GM12878 (cell line): Measurements from ENCODE around the gene RPUSD2. TPM values are rescaled to one million over a fixed set of nuclear protein-coding genes. Genes with fewer than 3 reads are reported as not detected.

Experiments used
- ATAC-seq: fragments of 200-7000 bp; cut with Tn5 transposase; 3 replicates; pipeline ENCODE4 v1.9.1; 2020; ENCODE audit warnings: mild to moderate bottlenecking, moderate library complexity
- BruUV-seq: library from RNA; stranded (reverse); fragments of 400-500 nt; replicated peaks from 2 replicates; lab custom pipeline; 2021; lab: Mats Ljungman, UMichigan
- CTCF ChIA-PET: fragments of 300-600 bp; sonication (Branson Sonifier 250); formaldehyde crosslinking; extraction: SDS; loops from one replicate; lab custom pipeline; 2021; ENCODE audit warnings: inconsistent platforms; lab: Yijun Ruan, JAX
- POLR2A ChIA-PET: fragments of 350-600 bp; formaldehyde crosslinking; extraction: SDS; loops from one replicate; lab custom pipeline; 2021; ENCODE audit warnings: inconsistent platforms; lab: Charles Lee
- RAD21 ChIA-PET: fragments of 300-600 bp; sonication (Branson Sonifier 250); formaldehyde crosslinking; loops from one replicate; lab custom pipeline; 2023; ENCODE audit warnings: antibody characterized with exemption; ENCODE audit not compliant: unreplicated experiment; lab: Charles Lee
- SMC1A ChIA-PET: fragments of 300-600 bp; sonication (Branson Sonifier 250); formaldehyde crosslinking; loops from one replicate; lab custom pipeline; 2023; ENCODE audit not compliant: unreplicated experiment, uncharacterized antibody; lab: Charles Lee
- DNase-seq: peaks from one replicate; pipeline ENCODE4 v3.0.0-alpha.2; 2011; ENCODE audit warnings: low read depth, low spot score
- FAIRE-seq: peaks from 3 replicates; lab custom pipeline; 2011; peaks lifted over from hg19 to GRCh38; lab: Jason Lieb, UNC
- H2AFZ ChIP-seq: 2 replicates; pipeline ENCODE4 v1.6.0; 2011; ENCODE audit warnings: low read depth, low read length, control low read depth; ENCODE audit not compliant: control insufficient read depth
- H3K27ac ChIP-seq: 2 replicates; pipeline ENCODE4 v1.5.1; 2011; ENCODE audit warnings: control low read depth; ENCODE audit not compliant: control insufficient read depth, insufficient read depth
- H3K27me3 ChIP-seq, 2 experiments: replicated peaks in 1 of 2; 2 replicates each; pipeline versions ENCODE4 v1.6.0 to v1.6.1; 2011; ENCODE audit warnings: low read length in 1 of 2; ENCODE audit not compliant: control insufficient read depth in 2 of 2, insufficient read depth in 2 of 2
- H3K36me3 ChIP-seq, 2 experiments: 2 replicates each; pipeline ENCODE4 v1.5.1; 2011; ENCODE audit warnings: low read length in 1 of 2; ENCODE audit not compliant: control insufficient read depth in 2 of 2, insufficient read depth in 2 of 2
- H3K4me1 ChIP-seq: 2 replicates; pipeline ENCODE4 v1.6.1; 2011; ENCODE audit warnings: mild to moderate bottlenecking, low read length, moderate library complexity, mixed read lengths; ENCODE audit not compliant: control insufficient read depth, insufficient read depth
- H3K4me2 ChIP-seq: 2 replicates; pipeline ENCODE4 v1.6.0; 2011; ENCODE audit warnings: control low read depth; ENCODE audit not compliant: control insufficient read depth, insufficient read depth
- H3K4me3 ChIP-seq: fragments of 200-600 bp; sonication (generic); 2 replicates; pipeline ENCODE4 v1.5.1; 2016
- H3K79me2 ChIP-seq: 2 replicates; pipeline ENCODE4 v1.6.0; 2011; ENCODE audit warnings: low read length; ENCODE audit not compliant: control insufficient read depth, insufficient read depth
- H3K9ac ChIP-seq: 2 replicates; pipeline ENCODE4 v1.8.0; 2011; ENCODE audit warnings: low read length, control low read depth, mixed read lengths; ENCODE audit not compliant: control insufficient read depth, insufficient read depth
- H3K9me3 ChIP-seq: replicated peaks from 3 replicates; pipeline ENCODE4 v1.5.1; 2011; ENCODE audit warnings: mild to moderate bottlenecking, low read length; ENCODE audit not compliant: control insufficient read depth, insufficient read depth
- H4K20me1 ChIP-seq: 2 replicates; pipeline ENCODE4 v1.6.0; 2011; ENCODE audit not compliant: control insufficient read depth, insufficient read depth
- BHLHE40 ChIP-seq, 2 experiments: fragments of 450-650 bp in 1 of 2; IDR thresholded peaks; 2 replicates each; pipeline ENCODE4 v1.6.1; 2011 to 2017; ENCODE audit warnings: low read depth in 2 of 2, borderline replicate concordance in 1 of 2, improper control_type of control experiment in 1 of 2, low read length in 1 of 2, mild to moderate bottlenecking in 1 of 2
- CREB1 ChIP-seq: IDR thresholded peaks from 2 replicates; pipeline ENCODE4 v1.6.1; 2012; ENCODE audit warnings: low read depth, mild to moderate bottlenecking, inconsistent platforms
- ELK1 ChIP-seq: IDR thresholded peaks from 2 replicates; pipeline ENCODE4 v1.6.1; 2012; ENCODE audit warnings: low read depth, low read length, improper control_type of control experiment
- EP300 ChIP-seq, 2 experiments: fragments of 150-350 bp in 1 of 2; IDR thresholded peaks; 2 replicates each; pipeline ENCODE4 v1.6.1; 2011 to 2012; ENCODE audit warnings: low read depth in 2 of 2, low read length in 2 of 2, borderline replicate concordance in 1 of 2, improper control_type of control experiment in 1 of 2, inconsistent platforms in 1 of 2; ENCODE audit not compliant: control insufficient read depth in 1 of 2
- GABPA ChIP-seq: IDR thresholded peaks from 2 replicates; pipeline ENCODE4 v1.6.1; 2014; ENCODE audit warnings: antibody characterized with exemption, low read depth, mild to moderate bottlenecking, inconsistent platforms
- KDM1A ChIP-seq: fragments of 200-600 bp; sonication (generic); IDR thresholded peaks from 2 replicates; pipeline ENCODE4 v1.6.1; 2016; ENCODE audit warnings: borderline replicate concordance
- LARP7 ChIP-seq: fragments of 450-650 bp; IDR thresholded peaks from 2 replicates; pipeline ENCODE4 v1.6.1; 2017; ENCODE audit warnings: mild to moderate bottlenecking
- MTA2 ChIP-seq: fragments of 450-650 bp; IDR thresholded peaks from 2 replicates; pipeline ENCODE4 v1.6.1; 2016; ENCODE audit warnings: low read depth, mild to moderate bottlenecking, moderate library complexity
- NR2F1 ChIP-seq: fragments of 450-650 bp; conservative IDR thresholded peaks from 2 replicates; pipeline ENCODE4 v1.6.1; 2017; ENCODE audit warnings: mild to moderate bottlenecking
- RELA ChIP-seq: fragments of 450-650 bp; IDR thresholded peaks from 2 replicates; pipeline ENCODE4 v1.8.0; 2014; ENCODE audit warnings: borderline replicate concordance; ENCODE audit not compliant: partially characterized antibody
- SREBF2 ChIP-seq: IDR thresholded peaks from 2 replicates; pipeline ENCODE4 v1.6.1; 2012; ENCODE audit warnings: mild to moderate bottlenecking, low read length
- WRNIP1 ChIP-seq: IDR thresholded peaks from 2 replicates; pipeline ENCODE4 v1.6.1; 2011; ENCODE audit warnings: low read depth, low read length, improper control_type of control experiment, borderline replicate concordance
- WGBS: methylation state at CpG from one replicate; pipeline ENCODE4 v1.1.6; 2016; ENCODE audit warnings: low lambda C conversion rate; ENCODE audit not compliant: insufficient replicate concordance, insufficient coverage; ENCODE audit errors: missing lambda C conversion rate; 5-methylcytosine and 5-hydroxymethylcytosine counted together
- in situ Hi-C: fragments of 300-500 bp; cut with MboI; formaldehyde crosslinking; loops from 9 replicates; pipeline ENCODE4 v1.14.3; 2018; ENCODE audit warnings: mixed read lengths
- intact Hi-C: fragments of 100-400 bp; cut with micrococcal nuclease; formaldehyde crosslinking; loops from one replicate; pipeline ENCODE4 v1.14.2; 2022; ENCODE audit not compliant: unreplicated experiment
- polyA plus RNA-seq, 11 experiments: library from polyadenylated mRNA; depleted of rRNA in 4 of 11; unstranded in 6 of 11; stranded (reverse) in 5 of 11; fragments of >200 nt; fragmentation: Nextera tagmentation in 4 of 11; fragmentation: Illumina TruSeq in 1 of 11; extraction: Ambion mirVana in 4 of 11; extraction: Trizol in 1 of 11; gene quantifications; 1 replicate in 1 of 11; 2 replicates in 10 of 11; pipeline versions ENCODE4 v1.2.1 to v1.2.3, GENCODE V29; 2011 to 2016; ENCODE audit warnings: inconsistent platforms in 2 of 11, missing spikeins in 2 of 11, low read depth in 1 of 11
- total RNA-seq, 4 experiments: library from RNA; depleted of rRNA in 3 of 4; stranded (reverse); fragments of >200 nt in 3 of 4; fragmentation: Illumina TruSeq in 1 of 4; extraction: Trizol in 1 of 4; gene quantifications; 2 replicates each; pipeline versions ENCODE4 v1.2.1 to v1.2.3, GENCODE V29; 2013 to 2021
- TF ChIP-seq, protein P1 (sequence below): fragments of 450-650 bp; formaldehyde crosslinking; IDR thresholded peaks from 2 replicates; pipeline ENCODE4 v1.4.0; 2022; ENCODE audit warnings: mild to moderate bottlenecking, moderate library complexity
- TF ChIP-seq, protein P2 (sequence below): fragments of 450-650 bp; IDR thresholded peaks from 2 replicates; pipeline ENCODE4 v1.6.1; 2017; ENCODE audit warnings: mild to moderate bottlenecking, moderate library complexity

RPUSD2 gene
- total and polyA plus RNA-seq, 10 of the 15 experiments (the other 5 are each of a cell fraction or from before 2014, with no cell fraction given): 4.0 to 33.3 (median 18.5) TPM

DNA sequence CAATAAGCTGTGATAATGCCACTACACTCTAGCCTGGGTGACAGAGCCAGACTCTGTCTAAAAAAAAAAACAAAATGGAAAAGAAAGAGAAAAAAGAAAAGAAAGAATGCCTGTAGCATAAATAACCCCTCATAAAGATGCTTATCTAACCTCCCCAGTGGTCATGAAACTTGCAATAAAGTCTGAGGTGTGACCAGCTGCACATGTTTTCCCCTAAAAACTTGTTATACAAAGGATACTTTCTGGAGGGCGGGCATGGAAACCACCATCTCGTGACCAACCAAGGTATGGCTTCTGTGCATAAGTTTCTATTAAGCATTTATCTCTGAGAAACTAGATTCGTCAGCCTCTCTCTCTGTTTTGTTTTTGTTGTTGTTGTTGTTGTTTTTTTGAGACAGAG, 26.0 kb upstream of the RPUSD2 start:
- H3K27me3 ChIP-seq: no peaks in the 10 kb centered on the region
- FAIRE-seq: no peak
- H4K20me1 ChIP-seq: no peaks in the 10 kb centered on the region
- WGBS: 0% methylated on average over 3 of the region's 3 CpGs
- H3K9ac ChIP-seq: peak overlapping the region; percentile 24; the same call in 1 of the 2 replicates
- peaks cover 0 to 3% of the 10 kb centered on the region in 2 experiments; a peak in 1 of 4 replicates for H3K36me3 ChIP-seq
- peak; percentile 68 for ATAC-seq
- in situ Hi-C loops (no loop called here), intact Hi-C loops (loop anchor here (2.0 kb wide), 1 partner anchor 26 kb away; the partner anchor contains the start of gene RPUSD2)
- H3K4me1 ChIP-seq: peaks cover 53% of the 10 kb centered on the region
- ChIA-PET CTCF (interaction anchor here (0.6 to 4.0 kb wide), 9 partner anchors 9 to 239 kb away, joined by 3 to 18 read pairs (median 4); partner anchors contain the start of gene CCDC32), SMC1A (interaction anchor here (0.9 to 3.1 kb wide), 6 partner anchors 10 to 60 kb away, joined by 4 to 24 read pairs (median 6); partner anchors contain the start of gene RPUSD2), POLR2A (interaction anchor here (0.6 to 2.3 kb wide), 7 partner anchors 10 to 52 kb away, joined by 5 to 17 read pairs (median 7); partner anchors contain the start of gene CCDC32), RAD21 (interaction anchor here (1.2 to 2.4 kb wide), 5 partner anchors 11 to 48 kb away, joined by 3 to 18 read pairs (median 4); partner anchors contain the start of gene RPUSD2)
- peak; percentile 51 for DNase-seq
- peaks cover 2% of the 10 kb centered on the region; the same call in 1 of the 2 replicates for H3K79me2 ChIP-seq
- H3K4me3 ChIP-seq: peak overlapping the region; percentile 24; the same call in 1 of the 2 replicates
- peak overlapping the region; percentile 49 for H3K4me2 ChIP-seq
- no peak overlapping the region; the same call in 1 of the 2 replicates for H2AFZ ChIP-seq
- H3K27ac ChIP-seq: peak overlapping the region; percentile 73
- H3K9me3 ChIP-seq: no peaks in the 10 kb centered on the region
- BruUV-seq: no TSS peak
- TF ChIP-seq KDM1A (no peak), CREB1 (no peak), BHLHE40 (IDR thresholded peaks at IDR 0.05; ENCODE audit: borderline replicate concordance in 1 of 2, low read depth in 2 of 2, low read length in 1 of 2) (peak; percentile 87 to 91), WRNIP1 (no peak), SREBF2 (no peak), LARP7 (no peak), MTA2 (peak; percentile 9; the same call in 1 of the 2 replicates), EP300 (IDR thresholded peaks at IDR 0.05; ENCODE audit: borderline replicate concordance in 1 of 2, control insufficient read depth in 1 of 2, low read depth in 2 of 2, low read length in 2 of 2) (peak in 1 of 2 experiments; percentile 63; a peak in 1 of 4 replicates), NR2F1 (0 out of 2 replicates have a peak, but pooled peaks have one; percentile 7), ELK1 (no peak), GABPA (no peak), RELA (peak; percentile 51)
- TF ChIP-seq, protein P1, sequence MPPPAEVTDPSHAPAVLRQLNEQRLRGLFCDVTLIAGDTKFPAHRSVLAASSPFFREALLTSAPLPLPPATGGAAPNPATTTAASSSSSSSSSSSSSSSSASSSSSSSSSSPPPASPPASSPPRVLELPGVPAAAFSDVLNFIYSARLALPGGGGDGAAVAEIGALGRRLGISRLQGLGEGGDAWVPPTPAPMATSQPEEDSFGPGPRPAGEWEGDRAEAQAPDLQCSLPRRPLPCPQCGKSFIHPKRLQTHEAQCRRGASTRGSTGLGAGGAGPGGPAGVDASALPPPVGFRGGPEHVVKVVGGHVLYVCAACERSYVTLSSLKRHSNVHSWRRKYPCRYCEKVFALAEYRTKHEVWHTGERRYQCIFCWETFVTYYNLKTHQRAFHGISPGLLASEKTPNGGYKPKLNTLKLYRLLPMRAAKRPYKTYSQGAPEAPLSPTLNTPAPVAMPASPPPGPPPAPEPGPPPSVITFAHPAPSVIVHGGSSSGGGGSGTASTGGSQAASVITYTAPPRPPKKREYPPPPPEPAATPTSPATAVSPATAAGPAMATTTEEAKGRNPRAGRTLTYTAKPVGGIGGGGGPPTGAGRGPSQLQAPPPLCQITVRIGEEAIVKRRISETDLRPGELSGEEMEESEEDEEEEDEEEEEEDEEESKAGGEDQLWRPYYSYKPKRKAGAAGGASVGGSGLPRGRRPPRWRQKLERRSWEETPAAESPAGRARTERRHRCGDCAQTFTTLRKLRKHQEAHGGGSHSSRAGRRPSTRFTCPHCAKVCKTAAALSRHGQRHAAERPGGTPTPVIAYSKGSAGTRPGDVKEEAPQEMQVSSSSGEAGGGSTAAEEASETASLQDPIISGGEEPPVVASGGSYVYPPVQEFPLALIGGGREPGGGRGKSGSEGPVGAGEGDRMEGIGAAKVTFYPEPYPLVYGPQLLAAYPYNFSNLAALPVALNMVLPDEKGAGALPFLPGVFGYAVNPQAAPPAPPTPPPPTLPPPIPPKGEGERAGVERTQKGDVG (CRISPR knock-in tag): no peak
- TF ChIP-seq, protein P2, sequence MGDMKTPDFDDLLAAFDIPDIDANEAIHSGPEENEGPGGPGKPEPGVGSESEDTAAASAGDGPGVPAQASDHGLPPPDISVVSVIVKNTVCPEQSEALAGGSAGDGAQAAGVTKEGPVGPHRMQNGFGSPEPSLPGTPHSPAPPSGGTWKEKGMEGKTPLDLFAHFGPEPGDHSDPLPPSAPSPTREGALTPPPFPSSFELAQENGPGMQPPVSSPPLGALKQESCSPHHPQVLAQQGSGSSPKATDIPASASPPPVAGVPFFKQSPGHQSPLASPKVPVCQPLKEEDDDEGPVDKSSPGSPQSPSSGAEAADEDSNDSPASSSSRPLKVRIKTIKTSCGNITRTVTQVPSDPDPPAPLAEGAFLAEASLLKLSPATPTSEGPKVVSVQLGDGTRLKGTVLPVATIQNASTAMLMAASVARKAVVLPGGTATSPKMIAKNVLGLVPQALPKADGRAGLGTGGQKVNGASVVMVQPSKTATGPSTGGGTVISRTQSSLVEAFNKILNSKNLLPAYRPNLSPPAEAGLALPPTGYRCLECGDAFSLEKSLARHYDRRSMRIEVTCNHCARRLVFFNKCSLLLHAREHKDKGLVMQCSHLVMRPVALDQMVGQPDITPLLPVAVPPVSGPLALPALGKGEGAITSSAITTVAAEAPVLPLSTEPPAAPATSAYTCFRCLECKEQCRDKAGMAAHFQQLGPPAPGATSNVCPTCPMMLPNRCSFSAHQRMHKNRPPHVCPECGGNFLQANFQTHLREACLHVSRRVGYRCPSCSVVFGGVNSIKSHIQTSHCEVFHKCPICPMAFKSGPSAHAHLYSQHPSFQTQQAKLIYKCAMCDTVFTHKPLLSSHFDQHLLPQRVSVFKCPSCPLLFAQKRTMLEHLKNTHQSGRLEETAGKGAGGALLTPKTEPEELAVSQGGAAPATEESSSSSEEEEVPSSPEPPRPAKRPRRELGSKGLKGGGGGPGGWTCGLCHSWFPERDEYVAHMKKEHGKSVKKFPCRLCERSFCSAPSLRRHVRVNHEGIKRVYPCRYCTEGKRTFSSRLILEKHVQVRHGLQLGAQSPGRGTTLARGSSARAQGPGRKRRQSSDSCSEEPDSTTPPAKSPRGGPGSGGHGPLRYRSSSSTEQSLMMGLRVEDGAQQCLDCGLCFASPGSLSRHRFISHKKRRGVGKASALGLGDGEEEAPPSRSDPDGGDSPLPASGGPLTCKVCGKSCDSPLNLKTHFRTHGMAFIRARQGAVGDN: 0 out of 2 replicates have a peak, but pooled peaks have one; percentile 7
